Activated naive CD8-positive, alpha-beta T cell (primary cell): Measurements from ENCODE around the gene CNOT4.
"Not testable (repeated sequence)": the region's sequence is repeated elsewhere in the genome, so short reads cannot be mapped to it uniquely, and the experiment has no call there.

Experiments
- H3K27ac Mint-ChIP-seq: one replicate; pipeline ENCODE4 v1.8.0; 2021; ENCODE audit warnings: mixed read lengths
- H3K27me3 Mint-ChIP-seq: one replicate; pipeline ENCODE4 v1.8.0; 2021; ENCODE audit warnings: mixed read lengths
- H3K36me3 Mint-ChIP-seq: one replicate; pipeline ENCODE4 v1.8.0; 2021; ENCODE audit warnings: mixed read lengths
- H3K4me1 Mint-ChIP-seq: one replicate; pipeline ENCODE4 v1.8.0; 2021; ENCODE audit warnings: low read depth, mixed read lengths
- H3K4me3 Mint-ChIP-seq: one replicate; pipeline ENCODE4 v1.8.0; 2021; ENCODE audit warnings: mild to moderate bottlenecking, mixed read lengths
- H3K9me3 Mint-ChIP-seq: one replicate; pipeline ENCODE4 v1.8.0; 2021; ENCODE audit warnings: low read depth, mixed read lengths

CNOT4 gene

GRCh38 chr7:135361788-135362187, 148.1 kb downstream of the CNOT4 start:
- no peak overlapping the region for H3K27ac Mint-ChIP-seq
- no peaks in the 10 kb centered on the region for H3K27me3 Mint-ChIP-seq
- no peak overlapping the region for H3K4me3 Mint-ChIP-seq
- no peaks in the 10 kb centered on the region for H3K4me1 Mint-ChIP-seq
- H3K9me3 Mint-ChIP-seq, result no peaks in the 10 kb centered on the region
- peaks cover 18% of the 10 kb centered on the region for H3K36me3 Mint-ChIP-seq

DNA sequence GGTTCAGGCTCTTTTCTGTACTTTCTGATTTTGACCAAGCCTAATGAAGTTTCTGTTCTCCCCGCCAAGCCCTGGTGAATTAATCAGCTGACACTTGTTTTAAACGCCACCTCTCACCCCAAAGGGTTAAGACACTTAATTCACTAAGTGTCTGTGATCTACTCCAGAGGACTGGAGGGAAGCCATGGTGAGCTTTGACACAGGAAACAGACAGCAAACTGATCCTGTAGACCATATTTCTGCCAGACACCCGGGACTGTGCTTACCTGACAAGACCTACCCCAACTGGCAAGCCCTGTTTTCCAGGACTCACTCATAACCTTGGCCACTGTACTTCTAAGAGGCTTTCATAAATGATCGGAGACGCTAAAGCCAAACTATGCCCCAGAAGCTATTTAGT, 150.3 kb downstream of the CNOT4 start:
- H3K27me3 Mint-ChIP-seq, result no peaks in the 10 kb centered on the region
- no peaks in the 10 kb centered on the region for H3K9me3 Mint-ChIP-seq
- no peaks in the 10 kb centered on the region for H3K4me1 Mint-ChIP-seq
- no peak overlapping the region for H3K27ac Mint-ChIP-seq
- H3K4me3 Mint-ChIP-seq, result no peak overlapping the region
- H3K36me3 Mint-ChIP-seq, result peaks cover 18% of the 10 kb centered on the region

- Mint-ChIP-seq H3K27me3 (no peaks in the 10 kb centered on the region), H3K9me3 (no peaks in the 10 kb centered on the region), H3K4me1 (no peaks in the 10 kb centered on the region), H3K27ac (no peak overlapping the region), H3K36me3 (peaks cover 2% of the 10 kb centered on the region), H3K4me3 (no peak overlapping the region)
Measured at GRCh38 chr7:135355377-135356048, 154.4 kb downstream of the CNOT4 start.

GRCh38 chr7:135353832-135354231, 156.1 kb downstream of the CNOT4 start:
- no peak overlapping the region for H3K27ac Mint-ChIP-seq
- peaks cover 2% of the 10 kb centered on the region for H3K36me3 Mint-ChIP-seq
- no peaks in the 10 kb centered on the region for H3K27me3 Mint-ChIP-seq
- H3K4me1 Mint-ChIP-seq, result no peaks in the 10 kb centered on the region
- H3K9me3 Mint-ChIP-seq, result no peaks in the 10 kb centered on the region
- H3K4me3 Mint-ChIP-seq, result no peak overlapping the region

GRCh38 chr7:135352285-135352684, 157.6 kb downstream of the CNOT4 start:
- no peak overlapping the region for H3K27ac Mint-ChIP-seq
- peaks cover 2% of the 10 kb centered on the region for H3K36me3 Mint-ChIP-seq
- no peaks in the 10 kb centered on the region for H3K9me3 Mint-ChIP-seq
- H3K4me3 Mint-ChIP-seq, result no peak overlapping the region
- no peaks in the 10 kb centered on the region for H3K27me3 Mint-ChIP-seq
- no peaks in the 10 kb centered on the region for H3K4me1 Mint-ChIP-seq

- not testable (repeated sequence) for H3K36me3 Mint-ChIP-seq, H3K27ac Mint-ChIP-seq, H3K27me3 Mint-ChIP-seq, H3K9me3 Mint-ChIP-seq, H3K4me1 Mint-ChIP-seq, H3K4me3 Mint-ChIP-seq
Measured at GRCh38 chr7:135351070-135351469, 158.8 kb downstream of the CNOT4 start.

DNA sequence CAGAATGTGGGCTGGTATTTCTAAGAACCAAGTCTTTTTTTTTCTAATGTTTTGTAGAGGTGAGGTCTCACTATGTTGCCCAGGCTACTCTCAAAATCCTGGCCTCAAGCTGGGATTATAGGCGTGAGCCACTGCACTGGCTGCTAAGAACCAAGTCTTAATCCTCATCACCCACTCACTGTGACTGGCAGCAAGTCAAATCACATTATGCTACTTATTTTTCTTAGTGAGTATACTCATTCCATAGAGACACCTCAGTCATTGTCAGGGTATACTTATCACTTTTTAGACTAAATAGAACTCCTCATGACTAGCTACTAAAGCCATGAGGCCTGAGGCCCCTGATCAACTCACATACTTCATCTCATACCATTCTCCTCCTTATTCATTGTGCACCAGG, 160.2 kb downstream of the CNOT4 start:
- Mint-ChIP-seq H3K9me3 (no peaks in the 10 kb centered on the region), H3K27ac (no peak overlapping the region), H3K4me3 (no peak overlapping the region), H3K4me1 (no peaks in the 10 kb centered on the region), H3K27me3 (no peaks in the 10 kb centered on the region), H3K36me3 (no peaks in the 10 kb centered on the region)

DNA sequence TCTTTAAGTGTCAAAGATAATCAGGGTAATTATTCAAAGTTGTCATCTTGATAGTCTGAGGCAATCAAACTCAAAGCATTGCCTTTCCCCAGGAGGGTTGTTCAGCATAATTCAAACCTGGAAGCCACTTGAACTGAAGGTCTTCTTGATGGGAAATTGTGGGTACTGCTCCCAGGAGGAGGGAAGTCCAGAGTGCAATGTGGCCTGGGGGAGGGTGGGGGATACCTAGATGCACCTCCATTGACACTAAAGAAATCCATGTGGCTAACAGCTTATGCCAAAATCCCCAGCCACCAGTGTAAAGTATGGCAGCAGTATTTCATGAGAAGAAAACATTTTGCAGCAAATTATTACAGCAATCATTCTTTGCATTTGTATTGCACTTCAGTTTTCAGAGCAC, 161.4 kb downstream of the CNOT4 start:
- H3K27me3 Mint-ChIP-seq, result no peaks in the 10 kb centered on the region
- no peak overlapping the region for H3K27ac Mint-ChIP-seq
- H3K9me3 Mint-ChIP-seq, result no peaks in the 10 kb centered on the region

DNA sequence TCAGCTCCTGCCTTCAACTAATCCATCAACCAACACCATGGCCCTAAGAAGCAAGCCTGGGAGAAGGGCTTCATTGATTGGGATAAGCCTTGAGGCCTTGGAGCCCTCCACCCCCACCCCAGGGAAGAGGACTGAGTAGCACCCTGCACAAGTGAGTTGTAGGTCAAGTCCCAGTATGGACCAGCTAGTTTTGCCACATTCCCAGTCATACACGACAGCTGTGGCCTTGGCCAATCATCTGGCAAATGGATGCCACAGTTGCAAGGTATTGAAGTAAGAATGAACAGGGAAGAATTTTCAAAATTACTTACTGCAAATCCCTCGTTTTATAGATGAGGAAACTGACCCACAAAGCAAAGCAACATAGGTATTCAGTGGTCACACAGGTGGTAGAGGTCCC, 166.5 kb downstream of the CNOT4 start:
- no peak overlapping the region for H3K4me3 Mint-ChIP-seq
- no peaks in the 10 kb centered on the region for H3K36me3 Mint-ChIP-seq
- H3K4me1 Mint-ChIP-seq, result no peaks in the 10 kb centered on the region
- no peaks in the 10 kb centered on the region for H3K9me3 Mint-ChIP-seq
- H3K27me3 Mint-ChIP-seq, result no peaks in the 10 kb centered on the region
- H3K27ac Mint-ChIP-seq, result no peak overlapping the region

More for the DNA sequence above, 161.4 kb downstream of the CNOT4 start:
- Mint-ChIP-seq H3K4me3 (no peak overlapping the region), H3K4me1 (no peaks in the 10 kb centered on the region), H3K36me3 (no peaks in the 10 kb centered on the region)

DNA sequence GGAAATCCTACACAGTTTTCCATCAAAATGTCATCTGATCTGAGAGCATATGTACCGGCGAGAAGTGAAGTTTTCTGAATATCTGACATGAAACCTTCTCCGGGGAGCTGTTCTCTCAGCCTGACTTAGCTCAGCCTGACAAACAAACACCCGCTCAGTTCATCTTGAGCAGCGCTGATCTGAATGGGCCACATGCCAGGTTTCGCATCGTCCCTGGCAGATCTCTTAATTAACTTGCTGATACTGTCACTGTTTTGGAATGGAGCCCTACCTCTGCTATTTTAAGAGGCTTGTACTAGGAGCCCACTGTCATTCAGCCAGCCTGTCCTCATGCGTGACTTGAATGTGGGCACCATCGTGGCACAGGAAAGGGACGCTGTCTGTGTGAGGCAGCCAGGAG, 167.0 kb downstream of the CNOT4 start:
- Mint-ChIP-seq H3K4me3 (no peak overlapping the region), H3K36me3 (no peaks in the 10 kb centered on the region), H3K9me3 (no peaks in the 10 kb centered on the region), H3K4me1 (no peaks in the 10 kb centered on the region), H3K27me3 (no peaks in the 10 kb centered on the region), H3K27ac (no peak overlapping the region)

DNA sequence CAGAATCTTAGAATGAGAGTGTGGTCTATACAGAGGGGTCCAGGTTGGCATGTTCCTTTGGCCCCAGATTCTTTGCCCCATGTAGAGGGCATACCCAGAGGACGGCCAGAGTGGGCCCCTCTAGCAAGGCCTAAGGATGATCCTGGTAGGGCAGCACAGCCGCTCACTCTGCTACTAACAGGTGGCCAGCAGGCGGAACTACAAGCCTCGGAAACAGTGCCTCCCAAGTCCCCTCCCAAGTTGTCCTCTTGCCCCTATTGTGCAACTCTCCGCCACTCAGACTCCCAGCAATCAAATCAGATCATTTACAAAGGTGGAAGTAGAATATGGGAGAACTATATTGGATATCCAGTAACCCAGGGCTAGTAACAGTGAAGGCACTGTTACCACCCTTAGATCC, 168.9 kb downstream of the CNOT4 start:
- H3K4me3 Mint-ChIP-seq, result no peak overlapping the region
- no peaks in the 10 kb centered on the region for H3K27me3 Mint-ChIP-seq
- H3K4me1 Mint-ChIP-seq, result no peaks in the 10 kb centered on the region
- no peaks in the 10 kb centered on the region for H3K9me3 Mint-ChIP-seq
- no peaks in the 10 kb centered on the region for H3K36me3 Mint-ChIP-seq
- H3K27ac Mint-ChIP-seq, result no peak overlapping the region

DNA sequence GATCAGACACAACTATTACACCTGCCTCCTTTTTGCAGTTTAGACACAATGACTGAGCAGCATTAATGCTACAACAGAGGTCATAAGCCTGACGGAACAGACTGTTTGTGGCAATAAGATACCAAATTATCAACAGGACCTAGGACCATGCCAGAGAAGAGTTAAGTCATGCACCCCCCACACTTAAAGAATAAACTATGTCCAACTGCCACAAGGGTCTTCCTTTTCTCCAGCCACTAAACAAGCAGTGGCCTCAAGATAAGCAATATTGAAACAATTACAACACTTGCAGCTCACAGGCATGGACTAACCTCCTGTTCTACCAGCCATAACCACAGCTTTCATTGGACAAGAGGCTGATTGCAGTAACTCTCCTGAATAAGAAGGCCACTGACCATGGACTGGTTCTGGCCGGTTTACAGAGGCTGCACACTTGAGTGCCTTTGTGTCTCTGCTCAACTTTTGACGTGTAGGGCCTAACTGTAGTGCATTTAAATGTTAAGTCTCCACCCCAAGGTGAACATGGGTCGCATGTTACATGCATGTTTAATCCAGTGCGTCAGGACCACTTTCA, 171.8 kb downstream of the CNOT4 start:
- Mint-ChIP-seq H3K27me3 (no peaks in the 10 kb centered on the region), H3K9me3 (no peaks in the 10 kb centered on the region), H3K36me3 (no peaks in the 10 kb centered on the region), H3K27ac (no peak overlapping the region), H3K4me3 (no peak overlapping the region), H3K4me1 (no peaks in the 10 kb centered on the region)

DNA sequence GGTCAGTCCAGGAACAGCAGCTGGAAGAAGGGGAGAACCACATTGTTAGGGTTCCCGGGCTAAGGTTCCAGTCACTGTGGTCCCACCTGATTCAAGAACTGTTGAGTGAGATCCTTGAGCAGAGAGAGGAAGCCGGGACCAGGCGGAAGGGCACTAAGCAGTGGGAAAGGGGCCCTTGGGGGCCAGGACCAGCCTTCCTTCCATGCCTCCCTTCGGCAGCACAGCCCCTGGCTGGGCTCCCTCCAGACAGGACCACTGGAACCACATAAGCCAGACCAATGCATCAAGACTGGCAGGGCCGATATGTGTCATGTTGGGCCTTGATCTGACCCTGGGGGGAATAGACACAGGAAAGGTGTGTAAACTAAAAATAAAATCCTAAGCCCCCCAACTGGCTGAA, 172.4 kb downstream of the CNOT4 start:
- Mint-ChIP-seq H3K4me3 (no peak overlapping the region), H3K4me1 (no peaks in the 10 kb centered on the region), H3K27me3 (no peaks in the 10 kb centered on the region), H3K36me3 (no peaks in the 10 kb centered on the region), H3K9me3 (no peaks in the 10 kb centered on the region), H3K27ac (no peak overlapping the region)

- Mint-ChIP-seq H3K36me3 (peaks cover 7% of the 10 kb centered on the region), H3K4me1 (no peaks in the 10 kb centered on the region), H3K9me3 (no peaks in the 10 kb centered on the region), H3K27ac (no peak overlapping the region), H3K27me3 (no peaks in the 10 kb centered on the region), H3K4me3 (no peak overlapping the region)
Measured at GRCh38 chr7:135335628-135336139, 174.2 kb downstream of the CNOT4 start.

GRCh38 chr7:135334830-135335543, 174.9 kb downstream of the CNOT4 start:
- peaks cover 7% of the 10 kb centered on the region for H3K36me3 Mint-ChIP-seq
- no peak overlapping the region for H3K4me3 Mint-ChIP-seq
- no peaks in the 10 kb centered on the region for H3K27me3 Mint-ChIP-seq
- H3K27ac Mint-ChIP-seq, result no peak overlapping the region
- H3K4me1 Mint-ChIP-seq, result no peaks in the 10 kb centered on the region
- H3K9me3 Mint-ChIP-seq, result no peaks in the 10 kb centered on the region
